CD4-positive, alpha-beta T cell (primary cell): Measurements from ENCODE around the gene PKP1. TPM values are rescaled to one million over a fixed set of nuclear protein-coding genes. Genes with fewer than 3 reads are reported as not detected.

Experiments
- ATAC-seq: fragments of 200-7000 bp; cut with Tn5 transposase; one replicate; pipeline ENCODE4 v1.10.0; 2022; ENCODE audit warnings: mild to moderate bottlenecking; ENCODE audit not compliant: poor library complexity
- CTCF ChIA-PET: fragments of 350-600 bp; sonication (Branson Sonifier 250); formaldehyde crosslinking; loops from one replicate; lab custom pipeline; 2021; ENCODE audit warnings: antibody characterized with exemption, inconsistent platforms; lab: Charles Lee
- POLR2A ChIA-PET: fragments of 350-600 bp; sonication (Branson Sonifier 250); formaldehyde crosslinking; loops from one replicate; lab custom pipeline; 2021; ENCODE audit warnings: antibody characterized with exemption, inconsistent platforms; lab: Charles Lee
- DNase-seq, 14 experiments: peaks; one replicate each; pipeline ENCODE4 v3.0.0-alpha.2; 2013 to 2020; ENCODE audit warnings: mixed read lengths in 2 of 14
- H3K27ac ChIP-seq, 2 donors: one replicate each; pipeline versions ENCODE4 v1.5.1 to v1.7.0; 2013; ENCODE audit warnings: low read length in 2 of 2, low read depth in 1 of 2, mild to moderate bottlenecking in 1 of 2
- H3K27me3 ChIP-seq, 2 experiments: 1 replicate in 1 of 2; 2 replicates in 1 of 2; pipeline versions ENCODE4 v1.6.1 to v1.7.0; 2013; ENCODE audit warnings: low read length in 2 of 2, control low read depth in 1 of 2, mild to moderate bottlenecking in 1 of 2, moderate library complexity in 1 of 2; ENCODE audit not compliant: insufficient read depth in 2 of 2, control insufficient read depth in 1 of 2
- H3K36me3 ChIP-seq: one replicate; pipeline ENCODE4 v1.6.1; 2013; ENCODE audit warnings: low read length, control low read depth; ENCODE audit not compliant: insufficient read depth
- H3K4me1 ChIP-seq: one replicate; pipeline ENCODE4 v1.6.1; 2013; ENCODE audit warnings: low read length, control low read depth; ENCODE audit not compliant: insufficient read depth
- H3K4me3 ChIP-seq: one replicate; pipeline ENCODE4 v1.5.1; 2013; ENCODE audit warnings: mild to moderate bottlenecking, low read length, moderate library complexity
- H3K9me3 ChIP-seq, 2 experiments: 1 replicate in 1 of 2; 2 replicates in 1 of 2; pipeline versions ENCODE4 v1.6.1 to v1.7.0; 2013; ENCODE audit warnings: low read length in 2 of 2, mild to moderate bottlenecking in 2 of 2, control low read depth in 1 of 2, moderate library complexity in 1 of 2; ENCODE audit not compliant: control insufficient read depth in 1 of 2, insufficient read depth in 1 of 2
- H3K27ac Mint-ChIP-seq: one replicate; pipeline ENCODE4 v1.8.0; 2020; ENCODE audit warnings: mixed read lengths
- H3K27me3 Mint-ChIP-seq: one replicate; pipeline ENCODE4 v1.8.0; 2021; ENCODE audit warnings: mixed read lengths
- H3K36me3 Mint-ChIP-seq: one replicate; pipeline ENCODE4 v1.8.0; 2021; ENCODE audit warnings: low read depth, mixed read lengths
- H3K4me1 Mint-ChIP-seq: one replicate; pipeline ENCODE4 v1.8.0; 2021; ENCODE audit warnings: low read depth, mixed read lengths
- H3K4me3 Mint-ChIP-seq: one replicate; pipeline ENCODE4 v1.8.0; 2020; ENCODE audit warnings: mild to moderate bottlenecking, mixed read lengths
- H3K9me3 Mint-ChIP-seq: one replicate; pipeline ENCODE4 v1.8.0; 2020; ENCODE audit warnings: mixed read lengths
- CTCF ChIP-seq: fragments of 200-600 bp; IDR thresholded peaks from one replicate; pipeline ENCODE4 v1.8.0; 2022; ENCODE audit warnings: antibody characterized with exemption, mild to moderate bottlenecking
- intact Hi-C, 2 experiments: fragments of 100-400 bp; cut with DNase I in 1 of 2; cut with micrococcal nuclease in 1 of 2; formaldehyde crosslinking; loops; one replicate each; pipeline versions ENCODE4 v1.15.1 to v1.9.0; 2023 to 2025; cut with DNase I, micrococcal nuclease
- total RNA-seq, 174 experiments: library from RNA in 2 of 174; stranded (reverse) in 2 of 174; gene quantifications; one replicate each; pipeline ENCODE4 v1.2.3 and lab custom pipeline; 2021 to 2026

Gene PKP1
- total RNA-seq, 2 experiments from 2014 or later, result not detected

GRCh38 chr1:201266276-201266675 lies 17.0 kb upstream of the PKP1 start:
- Mint-ChIP-seq H3K4me3 (no peak overlapping the region), H3K27ac (no peak overlapping the region), H3K9me3 (no peaks in the 10 kb centered on the region), H3K27me3 (peaks cover 66% of the 10 kb centered on the region), H3K4me1 (no peaks in the 10 kb centered on the region), H3K36me3 (no peaks in the 10 kb centered on the region)
- ATAC-seq (no peak), DNase-seq (no peak)
- ChIA-PET POLR2A (no interaction called here), CTCF (no interaction called here)
- Histone ChIP-seq H3K4me1 (no peaks in the 10 kb centered on the region), H3K27ac (no peak overlapping the region), H3K36me3 (no peaks in the 10 kb centered on the region), H3K27me3 (peaks cover 7 to 11% of the 10 kb centered on the region in 2 experiments), H3K4me3 (no peak overlapping the region), H3K9me3 (peaks cover 0 to 4% of the 10 kb centered on the region in 2 experiments)
- intact Hi-C loops, result no loop called here
- TF ChIP-seq CTCF, result no peak

GRCh38 chr1:201266774-201267173 lies 16.5 kb upstream of the PKP1 start:
- no peak overlapping the region for H3K27ac ChIP-seq
- H3K4me1 Mint-ChIP-seq, result no peaks in the 10 kb centered on the region
- peaks cover 7 to 8% of the 10 kb centered on the region in 2 experiments for H3K27me3 ChIP-seq
- no peaks in the 10 kb centered on the region for H3K36me3 Mint-ChIP-seq
- H3K9me3 Mint-ChIP-seq, result no peaks in the 10 kb centered on the region
- TF ChIP-seq CTCF, result no peak
- H3K9me3 ChIP-seq, result peaks cover 0 to 4% of the 10 kb centered on the region in 2 experiments
- H3K4me3 Mint-ChIP-seq, result no peak overlapping the region
- DNase-seq, result peak in 1 of 14 experiments; percentile 10
- ChIA-PET POLR2A (no interaction called here), CTCF (no interaction called here)
- no peaks in the 10 kb centered on the region for H3K4me1 ChIP-seq
- intact Hi-C loops, result no loop called here
- H3K36me3 ChIP-seq, result no peaks in the 10 kb centered on the region
- H3K27ac Mint-ChIP-seq, result no peak overlapping the region
- H3K4me3 ChIP-seq, result no peak overlapping the region
- no peak for ATAC-seq
- peaks cover 62% of the 10 kb centered on the region for H3K27me3 Mint-ChIP-seq

GRCh38 chr1:201267481-201268229 lies 15.7 kb upstream of the PKP1 start:
- ATAC-seq (no peak), DNase-seq (no peak)
- ChIA-PET POLR2A (no interaction called here), CTCF (no interaction called here)
- H3K27me3 Mint-ChIP-seq, result peaks cover 56% of the 10 kb centered on the region
- H3K9me3 ChIP-seq, result no peaks in the 10 kb centered on the region
- H3K4me1 Mint-ChIP-seq, result no peaks in the 10 kb centered on the region
- no peak overlapping the region for H3K4me3 ChIP-seq
- intact Hi-C loops, result no loop called here
- H3K27ac Mint-ChIP-seq, result no peak overlapping the region
- no peaks in the 10 kb centered on the region for H3K36me3 ChIP-seq
- H3K4me1 ChIP-seq, result no peaks in the 10 kb centered on the region
- H3K27me3 ChIP-seq, result peaks cover 3 to 5% of the 10 kb centered on the region in 2 experiments
- no peak overlapping the region for H3K27ac ChIP-seq
- H3K36me3 Mint-ChIP-seq, result no peaks in the 10 kb centered on the region
- no peak for TF ChIP-seq CTCF
- H3K9me3 Mint-ChIP-seq, result no peaks in the 10 kb centered on the region
- H3K4me3 Mint-ChIP-seq, result no peak overlapping the region
